Lower leg skin (tissue), 3 donors: ENCODE measurements around the gene KIF26B.

Experiments
- CTCF ChIP-seq, 3 donors: fragments of 450-650 bp; IDR thresholded peaks; one replicate each; pipeline ENCODE4 v1.5.1; 2016; ENCODE audit warnings: antibody characterized with exemption in 3 of 3, mild to moderate bottlenecking in 3 of 3, moderate library complexity in 2 of 3
- POLR2A ChIP-seq, 2 donors: fragments of 450-650 bp; IDR thresholded peaks; one replicate each; pipeline ENCODE4 v1.6.1; 2016 to 2017; ENCODE audit warnings: antibody characterized with exemption in 2 of 2, mild to moderate bottlenecking in 1 of 2, moderate library complexity in 1 of 2

GRCh38 chr1:245341743-245342142 is 187.0 kb downstream of the KIF26B start:
- TF ChIP-seq POLR2A (IDR thresholded peaks at IDR 0.05) (no peak), CTCF (IDR thresholded peaks at IDR 0.05) (no peak)
